ENCODE measurements around the gene HSD17B4. TPM values are rescaled to one million over a fixed set of nuclear protein-coding genes. Genes with fewer than 3 reads are reported as not detected.
"Not testable (repeated sequence)": the region's sequence is repeated elsewhere in the genome, so short reads cannot be mapped to it uniquely, and the experiment has no call there.

Gene HSD17B4
- total RNA-seq, 2 donors from 2014 or later: 249 to 314 TPM

DNA sequence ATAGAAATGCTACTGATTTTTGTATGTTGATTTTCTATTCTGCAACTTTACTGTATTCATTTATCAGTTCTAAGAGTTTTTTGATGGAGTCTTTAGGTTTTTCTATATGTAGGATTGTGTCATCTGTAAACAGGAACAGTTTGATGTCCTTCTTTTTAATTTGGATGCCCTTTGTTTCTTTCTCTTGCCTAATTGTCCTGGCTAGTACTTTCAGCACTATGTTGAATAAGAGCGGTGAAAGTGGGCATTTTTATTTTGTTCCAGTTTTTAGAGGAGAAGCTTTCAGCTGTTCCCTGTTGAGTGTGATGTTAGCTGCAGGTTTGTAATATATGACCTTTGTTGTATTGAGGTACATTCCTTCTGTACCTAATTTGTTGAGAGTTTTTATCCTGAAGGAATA lies 13.3 kb downstream of the HSD17B4 start:
- intact Hi-C loops (cut with DNase I, micrococcal nuclease): no loop called here
- ATAC-seq: no peak

GRCh38 chr5:119468286-119468685 lies 16.0 kb downstream of the HSD17B4 start:
- no peak for DNase-seq
- no peak for ATAC-seq
- intact Hi-C loops (cut with DNase I, micrococcal nuclease): no loop called here

More for the DNA sequence above, 13.3 kb downstream of the HSD17B4 start:
- DNase-seq: no peak

DNA sequence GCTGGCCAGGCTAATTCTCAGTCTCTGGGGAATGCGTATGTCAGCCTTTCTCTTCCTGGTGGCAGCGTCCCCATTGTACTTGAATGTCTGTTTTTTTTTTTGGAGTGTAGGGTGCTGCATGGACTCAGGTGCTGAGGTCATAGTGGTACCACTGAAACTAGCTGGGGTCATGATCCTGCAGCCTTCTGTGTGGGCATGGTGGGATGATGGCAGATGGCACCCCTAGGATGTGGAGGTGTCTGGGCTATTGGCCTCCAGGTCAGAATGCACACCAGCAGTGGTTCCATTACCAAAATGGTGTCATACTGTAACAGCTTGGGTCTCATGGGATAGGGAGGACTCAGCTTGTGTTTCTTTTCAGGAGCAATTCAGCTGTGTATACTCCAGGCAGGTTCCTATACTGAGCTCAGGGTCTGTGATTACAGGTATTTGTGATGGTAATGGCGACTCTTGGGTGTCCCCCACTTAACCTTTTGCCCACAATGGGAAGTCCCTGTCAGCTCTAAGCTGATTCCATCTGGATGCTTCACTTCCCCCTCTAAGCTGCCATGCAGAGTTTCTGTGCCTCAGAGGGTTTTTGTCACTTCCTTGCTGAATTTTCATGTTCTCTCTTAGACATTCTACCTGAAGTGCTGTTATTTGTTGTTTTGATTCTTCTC lies 17.9 kb downstream of the HSD17B4 start:
- no peak for DNase-seq
- no peak for ATAC-seq
- intact Hi-C loops (cut with DNase I, micrococcal nuclease): no loop called here

GRCh38 chr5:119470851-119471451 lies 18.7 kb downstream of the HSD17B4 start:
- intact Hi-C loops (cut with DNase I, micrococcal nuclease): no loop called here
- DNase-seq (no peak), ATAC-seq (no peak)

GRCh38 chr5:119473241-119473640 lies 20.9 kb downstream of the HSD17B4 start:
- intact Hi-C loops (cut with DNase I, micrococcal nuclease): no loop called here
- no peak for ATAC-seq
- no peak for DNase-seq

GRCh38 chr5:119476341-119476740 lies 24.0 kb downstream of the HSD17B4 start:
- ATAC-seq (no peak), DNase-seq (no peak)
- intact Hi-C loops (cut with DNase I, micrococcal nuclease): no loop called here

GRCh38 chr5:119478781-119479180 lies 26.5 kb downstream of the HSD17B4 start:
- intact Hi-C loops (cut with DNase I, micrococcal nuclease): no loop called here
- no peak for DNase-seq
- ATAC-seq: no peak

GRCh38 chr5:119480629-119481028 lies 28.3 kb downstream of the HSD17B4 start:
- ATAC-seq; intact Hi-C loops (cut with DNase I, micrococcal nuclease): not testable (repeated sequence)

GRCh38 chr5:119483155-119483554 lies 30.9 kb downstream of the HSD17B4 start:
- DNase-seq (no peak), ATAC-seq (no peak)
- intact Hi-C loops (cut with DNase I, micrococcal nuclease): no loop called here

More at GRCh38 chr5:119480629-119481028, 28.3 kb downstream of the HSD17B4 start:
- not testable (repeated sequence) for DNase-seq

- intact Hi-C loops (cut with DNase I, micrococcal nuclease): no loop called here
- no peak for ATAC-seq
Observed at GRCh38 chr5:119484884-119485283, 32.6 kb downstream of the HSD17B4 start.

GRCh38 chr5:119501671-119502179 lies 49.4 kb downstream of the HSD17B4 start:
- no peak for DNase-seq
- intact Hi-C loops (cut with DNase I, micrococcal nuclease): no loop called here
- ATAC-seq: no peak

More at GRCh38 chr5:119484884-119485283, 32.6 kb downstream of the HSD17B4 start:
- DNase-seq: no peak

DNA sequence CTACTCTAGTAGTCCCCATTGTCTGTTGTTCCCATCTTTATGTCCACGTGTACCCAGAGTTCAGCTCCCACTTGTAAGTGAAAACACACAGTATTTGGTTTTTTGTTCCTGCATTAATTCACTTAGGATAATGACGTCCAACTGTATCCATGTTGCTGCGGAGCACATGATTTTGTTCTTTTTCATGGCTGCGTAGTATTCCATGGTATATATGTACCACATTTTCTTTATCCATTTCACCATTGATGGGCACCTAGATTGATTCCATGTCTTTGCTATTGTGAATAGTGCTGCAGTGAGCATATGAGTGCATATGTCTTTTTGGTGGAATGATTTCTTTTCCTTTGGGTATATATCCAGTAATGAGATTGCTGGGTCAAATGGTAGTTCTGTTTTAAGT lies 51.6 kb downstream of the HSD17B4 start:
- DNase-seq; ATAC-seq; intact Hi-C loops (cut with DNase I, micrococcal nuclease): not testable (repeated sequence)

DNA sequence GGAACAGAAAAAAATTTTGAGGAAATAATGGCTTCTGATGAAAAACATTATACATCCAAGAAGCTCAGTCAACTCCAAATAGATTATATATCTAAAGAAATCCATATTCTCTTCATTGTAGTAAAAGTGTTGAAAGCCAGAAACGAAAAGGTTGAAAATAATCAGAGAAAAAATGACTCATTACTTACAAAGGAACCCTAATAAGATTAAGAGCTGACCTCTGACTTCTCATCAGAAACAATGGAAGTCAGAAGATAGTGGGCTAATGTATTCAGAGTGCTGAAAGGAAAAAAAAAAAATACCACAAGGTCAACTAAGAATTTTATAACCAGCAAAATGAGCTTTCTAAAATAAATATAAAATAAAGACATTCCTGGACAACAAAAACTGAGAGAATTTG lies 60.0 kb downstream of the HSD17B4 start:
- DNase-seq: no peak
- intact Hi-C loops (cut with DNase I, micrococcal nuclease): no loop called here
- no peak for ATAC-seq

DNA sequence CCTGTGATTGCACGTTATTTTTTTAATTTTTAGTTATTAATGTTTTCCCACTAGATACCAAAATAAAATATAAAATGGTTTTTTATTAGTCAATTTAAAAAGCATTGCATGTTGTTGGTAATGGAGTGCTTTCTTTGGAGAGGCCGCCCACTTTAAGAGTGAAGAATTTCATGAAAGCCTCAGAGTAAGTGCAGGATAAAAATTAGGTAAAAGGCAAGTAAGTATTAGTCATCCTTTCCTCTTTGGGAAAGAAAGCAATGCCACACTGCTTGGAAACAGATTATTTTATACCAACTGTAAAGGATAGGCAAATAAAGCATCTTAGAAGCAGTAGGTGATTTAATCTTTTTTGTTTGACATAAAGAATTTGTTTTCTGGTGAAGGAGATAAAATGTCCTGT lies 62.9 kb downstream of the HSD17B4 start:
- intact Hi-C loops (cut with DNase I, micrococcal nuclease): no loop called here
- DNase-seq (no peak), ATAC-seq (no peak)

- ATAC-seq; DNase-seq; intact Hi-C loops (cut with DNase I, micrococcal nuclease): not testable (repeated sequence)
Observed at GRCh38 chr5:119517115-119517514, 64.8 kb downstream of the HSD17B4 start.

- ATAC-seq: no peak
- intact Hi-C loops (cut with DNase I, micrococcal nuclease): no loop called here
- DNase-seq: no peak
Observed at GRCh38 chr5:119521232-119521631, 68.9 kb downstream of the HSD17B4 start.

DNA sequence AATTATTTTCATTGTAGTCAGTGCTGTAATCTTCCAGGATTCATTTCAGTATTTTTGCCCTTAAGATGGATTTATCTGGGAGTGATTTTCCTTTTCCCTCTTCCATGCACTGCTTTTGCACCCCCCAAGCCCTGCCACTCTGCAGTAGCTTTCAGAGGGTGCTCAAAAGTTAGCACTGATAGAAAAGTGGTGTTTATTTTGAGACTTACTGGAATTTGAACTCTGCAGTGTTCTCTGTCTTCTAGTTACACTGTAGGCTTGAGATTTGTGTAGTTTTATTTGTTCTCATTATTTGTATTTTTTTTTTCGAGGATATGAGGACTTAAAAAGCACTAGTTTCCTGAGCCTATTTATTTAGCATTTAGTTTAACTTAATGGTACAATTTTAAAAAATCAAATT lies 70.5 kb downstream of the HSD17B4 start:
- ATAC-seq: no peak
- intact Hi-C loops (cut with DNase I, micrococcal nuclease): no loop called here
- no peak for DNase-seq

DNA sequence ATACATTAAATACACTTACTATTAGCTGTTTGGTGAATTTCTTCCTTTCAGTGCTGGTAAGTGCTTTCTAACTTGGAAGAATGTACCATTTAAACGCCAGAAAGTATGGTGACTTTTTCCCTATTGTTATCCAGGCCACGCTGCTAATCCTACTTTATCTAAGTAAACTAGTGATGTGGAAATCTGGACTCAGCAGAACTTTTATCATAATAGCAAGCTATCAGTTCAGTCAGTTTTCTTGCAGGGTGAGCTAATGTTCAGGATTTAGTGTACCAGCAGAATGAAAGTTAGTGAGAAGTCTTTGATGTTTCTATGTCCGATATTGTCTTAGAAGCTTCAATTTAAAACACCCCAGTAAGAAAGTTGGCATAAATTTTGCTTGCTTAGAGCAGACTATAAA lies 72.2 kb downstream of the HSD17B4 start:
- DNase-seq (no peak), ATAC-seq (no peak)
- intact Hi-C loops (cut with DNase I, micrococcal nuclease): no loop called here

- ATAC-seq: no peak
- intact Hi-C loops (cut with DNase I, micrococcal nuclease): no loop called here
- DNase-seq: no peak
Observed at GRCh38 chr5:119527351-119527750, 75.1 kb downstream of the HSD17B4 start.

- no peak for ATAC-seq
- intact Hi-C loops (cut with DNase I, micrococcal nuclease): no loop called here
- DNase-seq: no peak
Observed at GRCh38 chr5:119529811-119530210, 77.5 kb downstream of the HSD17B4 start.

All from left colon (tissue), 2 donors.